OCI-M2 (cell line): ENCODE measurements around the gene NAA30.
A peak's percentile ranks its signal among the peaks of the same experiment; 100 is the strongest.
"Not testable (repeated sequence)": the region's sequence is repeated elsewhere in the genome, so short reads cannot be mapped to it uniquely, and the experiment has no call there.

ENCODE experiments used
- DNase-seq: peaks from one replicate; lab custom pipeline; 2025; ENCODE audit not compliant: unreplicated experiment; lab: John Stamatoyannopoulos, UW

Gene NAA30

GRCh38 chr14:57390037-57390805 is at the start of gene NAA30:
TSS of gene NAA30 (plus strand) at chr14:57390586. CDS start at chr14:57390958, 372 bp downstream.
- peak; percentile 50 for DNase-seq

- DNase-seq: not testable (repeated sequence)
Observed at GRCh38 chr14:57343545-57344297, 46.7 kb upstream of the NAA30 start.

- no peak for DNase-seq
Observed at GRCh38 chr14:57345106-57345505, 45.3 kb upstream of the NAA30 start.

- DNase-seq: no peak
Observed at GRCh38 chr14:57346741-57347140, 43.6 kb upstream of the NAA30 start.

GRCh38 chr14:57352396-57353170 is 37.8 kb upstream of the NAA30 start:
- no peak for DNase-seq

GRCh38 chr14:57355081-57355800 is 35.1 kb upstream of the NAA30 start:
- no peak for DNase-seq

- no peak for DNase-seq
Observed at GRCh38 chr14:57362361-57362760, 28.0 kb upstream of the NAA30 start.

- no peak for DNase-seq
Observed at GRCh38 chr14:57364659-57365450, 25.5 kb upstream of the NAA30 start.

GRCh38 chr14:57370187-57370586 is 20.2 kb upstream of the NAA30 start:
- DNase-seq: not testable (repeated sequence)

- DNase-seq: no peak
Observed at GRCh38 chr14:57371013-57371412, 19.4 kb upstream of the NAA30 start.

- DNase-seq: no peak
Observed at GRCh38 chr14:57375156-57375555, 15.2 kb upstream of the NAA30 start.

GRCh38 chr14:57378661-57379060 is 11.7 kb upstream of the NAA30 start:
- no peak for DNase-seq

- DNase-seq: no peak
Observed at GRCh38 chr14:57380935-57381334, 9.5 kb upstream of the NAA30 start.

GRCh38 chr14:57382283-57382682 is 8.1 kb upstream of the NAA30 start:
- DNase-seq: no peak

GRCh38 chr14:57383125-57383745 is 7.2 kb upstream of the NAA30 start:
- DNase-seq: no peak

GRCh38 chr14:57388067-57388466 is 2.3 kb upstream of the NAA30 start:
- no peak for DNase-seq

- DNase-seq: no peak
Observed at GRCh38 chr14:57389646-57390036, 745 bp upstream of the NAA30 start.

- no peak for DNase-seq
Observed at GRCh38 chr14:57390806-57391516, 575 bp downstream of the NAA30 start.
